Endothelial cell of umbilical vein (primary cell): ENCODE measurements around the gene SPON1. TPM values are rescaled to one million over a fixed set of nuclear protein-coding genes. Genes with fewer than 3 reads are reported as not detected.

ENCODE experiments used
- BruUV-seq: library from RNA; stranded (reverse); fragments of 400-500 nt; replicated peaks from 2 replicates; lab custom pipeline; 2021; lab: Mats Ljungman, UMichigan
- CTCF ChIA-PET: fragments of 300-600, 350-600 bp; sonication (Branson Sonifier 250); formaldehyde crosslinking; loops from one replicate; lab custom pipeline; 2021; ENCODE audit warnings: antibody characterized with exemption, inconsistent platforms; lab: Charles Lee
- POLR2A ChIA-PET: fragments of 300-600, 350-600 bp; sonication (Branson Sonifier 250); formaldehyde crosslinking; loops from one replicate; lab custom pipeline; 2021; ENCODE audit warnings: antibody characterized with exemption, inconsistent platforms; lab: Charles Lee
- DNase-seq: peaks from one replicate; pipeline ENCODE4 v3.0.0-alpha.2; 2011; ENCODE audit warnings: low read depth, low spot score
- FAIRE-seq: peaks from 2 replicates; lab custom pipeline; 2011; peaks lifted over from hg19 to GRCh38; lab: Jason Lieb, UNC
- H2AFZ ChIP-seq: 2 replicates; pipeline ENCODE4 v1.6.0; 2012; ENCODE audit warnings: low read depth, low read length, control low read depth, inconsistent platforms
- H3K27ac ChIP-seq: 2 replicates; pipeline ENCODE4 v1.5.1; 2011; ENCODE audit warnings: low read depth, mild to moderate bottlenecking, control low read depth, low read length, moderate library complexity; ENCODE audit not compliant: insufficient read depth
- H3K27me3 ChIP-seq, 2 experiments: 2 replicates each; pipeline versions ENCODE4 v1.6.0 to v1.6.1; 2011; ENCODE audit warnings: low read length in 2 of 2, mixed read lengths in 1 of 2; ENCODE audit not compliant: control insufficient read depth in 2 of 2, insufficient read depth in 2 of 2
- H3K36me3 ChIP-seq, 2 experiments: 2 replicates in 1 of 2; 3 replicates in 1 of 2; pipeline ENCODE4 v1.5.1; 2011; ENCODE audit warnings: low read length in 2 of 2, mild to moderate bottlenecking in 1 of 2, moderate library complexity in 1 of 2; ENCODE audit not compliant: control insufficient read depth in 2 of 2, insufficient read depth in 2 of 2; ENCODE audit errors: extremely low read depth in 1 of 2
- H3K4me1 ChIP-seq: 3 replicates; pipeline ENCODE4 v1.5.1; 2011; ENCODE audit warnings: mild to moderate bottlenecking, low read length; ENCODE audit not compliant: control insufficient read depth, insufficient read depth; ENCODE audit errors: extremely low read depth
- H3K4me2 ChIP-seq: 2 replicates; pipeline ENCODE4 v1.6.1; 2011; ENCODE audit warnings: low read length, control low read depth, mixed read lengths; ENCODE audit not compliant: insufficient read depth
- H3K4me3 ChIP-seq, 3 experiments: fragments of 200-600 bp in 1 of 3; sonication (generic), shearing (Covaris generic) in 1 of 3; replicated peaks in 1 of 3; 2 replicates each; pipeline ENCODE4 v1.5.1; 2011 to 2016; ENCODE audit warnings: control low read depth in 3 of 3, low read length in 3 of 3, mild to moderate bottlenecking in 2 of 3, inconsistent platforms in 1 of 3, low read depth in 1 of 3, moderate library complexity in 1 of 3; ENCODE audit not compliant: insufficient read depth in 1 of 3
- H3K79me2 ChIP-seq: 2 replicates; pipeline ENCODE4 v1.6.0; 2012; ENCODE audit warnings: low read length, inconsistent platforms; ENCODE audit not compliant: control insufficient read depth, insufficient read depth
- H3K9ac ChIP-seq: replicated peaks from 2 replicates; pipeline ENCODE3; 2011; ENCODE audit warnings: low read length, control low read depth; ENCODE audit not compliant: insufficient read depth; ENCODE audit errors: extremely low read depth
- H3K9me1 ChIP-seq: replicated peaks from 3 replicates; pipeline ENCODE4 v1.6.0; 2011; ENCODE audit warnings: mild to moderate bottlenecking, low read length; ENCODE audit not compliant: control insufficient read depth, insufficient read depth; ENCODE audit errors: extremely low read depth
- H3K9me3 ChIP-seq: replicated peaks from 2 replicates; pipeline ENCODE4 v1.5.1; 2012; ENCODE audit warnings: low read length, inconsistent platforms; ENCODE audit not compliant: control insufficient read depth, insufficient read depth
- H4K20me1 ChIP-seq: replicated peaks from 2 replicates; pipeline ENCODE3; 2011; ENCODE audit warnings: mild to moderate bottlenecking, low read length; ENCODE audit not compliant: control insufficient read depth, insufficient read depth; ENCODE audit errors: extremely low read depth
- EZH2 ChIP-seq: IDR thresholded peaks from 2 replicates; pipeline ENCODE4 v1.6.1; 2012; ENCODE audit warnings: borderline replicate concordance, low read depth, mild to moderate bottlenecking, moderate library complexity, low read length, inconsistent platforms; ENCODE audit not compliant: severe bottlenecking
- FOS ChIP-seq: IDR thresholded peaks from 2 replicates; pipeline ENCODE4 v1.6.1; 2011; ENCODE audit warnings: mild to moderate bottlenecking, low read length, moderate library complexity, borderline replicate concordance; ENCODE audit not compliant: insufficient read depth
- GATA2 ChIP-seq: IDR thresholded peaks from 2 replicates; pipeline ENCODE4 v1.7.0; 2011; ENCODE audit warnings: low read depth, mild to moderate bottlenecking, moderate library complexity, mixed read lengths, low read length; ENCODE audit not compliant: insufficient read length, insufficient read depth
- JUN ChIP-seq: IDR thresholded peaks from 2 replicates; pipeline ENCODE4 v1.6.1; 2011; ENCODE audit warnings: borderline replicate concordance, low read depth; ENCODE audit not compliant: insufficient read length, insufficient read depth
- MAX ChIP-seq: IDR thresholded peaks from 2 replicates; pipeline ENCODE4 v1.6.1; 2011; ENCODE audit not compliant: insufficient read depth, insufficient read length
- MYC ChIP-seq: IDR thresholded peaks from one replicate; pipeline ENCODE4 v1.6.1; 2011; ENCODE audit warnings: mild to moderate bottlenecking, low read depth, low read length
- POLR2A ChIP-seq: IDR thresholded peaks from 2 replicates; pipeline ENCODE4 v1.6.1; 2012; ENCODE audit warnings: low read depth, mild to moderate bottlenecking, control low read depth, low read length
- POLR2AphosphoS5 ChIP-seq: IDR thresholded peaks from 2 replicates; pipeline ENCODE4 v1.6.1; 2012; ENCODE audit warnings: low read depth, mild to moderate bottlenecking, control low read depth, low read length, moderate library complexity; ENCODE audit not compliant: insufficient read depth
- dilution Hi-C: fragments of 300-500 bp; cut with MboI; formaldehyde crosslinking; loops from one replicate; pipeline ENCODE4 v1.15.0; 2019; ENCODE audit warnings: low sequenced_read_pairs; ENCODE audit not compliant: extremely low pct_ligation_motif_present
- intact Hi-C: fragments of 100-400 bp; cut with micrococcal nuclease; formaldehyde crosslinking; loops from one replicate; pipeline ENCODE4 v1.10.0; 2022
- polyA plus RNA-seq, 4 experiments: library from polyadenylated mRNA; depleted of rRNA in 3 of 4; stranded (reverse) in 3 of 4; unstranded in 1 of 4; fragments of >200 nt; gene quantifications; 2 replicates each; pipeline versions ENCODE4 v1.2.1 to v1.2.3, GENCODE V29; 2011 to 2012; ENCODE audit warnings: missing spikeins in 1 of 4
- total RNA-seq: library from RNA; stranded (reverse); gene quantifications from 2 replicates; pipeline ENCODE4 v1.2.3, GENCODE V29; 2021
- TF ChIP-seq, protein P1 (sequence below), 2 donors: IDR thresholded peaks; 1 replicate in 1 of 2; 2 replicates in 1 of 2; pipeline ENCODE4 v1.5.1; 2011; ENCODE audit warnings: low read length in 2 of 2, mild to moderate bottlenecking in 2 of 2, moderate library complexity in 2 of 2, control low read depth in 1 of 2, inconsistent platforms in 1 of 2, low read depth in 1 of 2; ENCODE audit not compliant: insufficient read depth in 1 of 2; ENCODE audit errors: extremely low read depth in 1 of 2

SPON1 gene
- total and polyA plus RNA-seq, 2 donors (not counting 3 experiments of a cell fraction or from before 2014, with no cell fraction given) = 0.31 TPM; not detected in 1

DNA sequence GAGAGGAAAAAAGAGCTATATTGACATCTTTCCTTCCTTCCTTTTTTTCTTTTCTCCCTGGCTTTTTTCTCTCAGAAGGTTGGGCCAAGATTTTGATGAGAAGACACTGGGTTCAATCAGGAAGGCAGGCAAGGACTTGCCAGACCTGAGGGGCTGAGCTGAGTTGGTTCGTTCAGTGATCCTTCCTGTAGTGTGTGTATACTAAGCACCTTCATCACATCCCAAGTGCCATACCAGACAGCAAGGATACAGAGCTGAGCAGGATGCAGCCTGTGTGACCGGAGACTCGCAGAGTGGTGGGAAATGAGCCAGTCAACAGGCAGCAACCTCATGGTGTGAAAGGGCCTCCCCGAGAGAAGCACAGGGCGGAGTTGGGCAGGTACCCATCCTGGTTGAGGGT lies 95.5 kb downstream of the SPON1 start:
- FAIRE-seq (no peak), DNase-seq (no peak)
- dilution Hi-C loops = no loop called here
- Histone ChIP-seq H3K4me2 (no peak overlapping the region), H3K4me1 (no peaks in the 10 kb centered on the region), H3K27ac (no peak overlapping the region), H3K9me1 (no peaks in the 10 kb centered on the region), H2AFZ (no peak overlapping the region), H3K9me3 (no peaks in the 10 kb centered on the region), H3K27me3 (no peaks in the 10 kb centered on the region), H3K36me3 (no peaks in the 10 kb centered on the region), H3K4me3 (no peak overlapping the region), H4K20me1 (no peaks in the 10 kb centered on the region), H3K79me2 (no peaks in the 10 kb centered on the region), H3K9ac (no peak overlapping the region)
- intact Hi-C loops = no loop called here
- CTCF ChIA-PET = interaction anchor here (1.7 kb wide), 1 partner anchor 12 kb away, joined by 4 read pairs; no protein-coding TSS in a partner anchor
- BruUV-seq = no TSS peak
- no peak for TF ChIP-seq POLR2A
- TF ChIP-seq MYC = no peak
- TF ChIP-seq MAX = no peak
- POLR2A ChIA-PET = no interaction called here

GRCh38 chr11:14059491-14059890 lies 97.0 kb downstream of the SPON1 start:
- no TSS peak for BruUV-seq
- Histone ChIP-seq H4K20me1 (no peaks in the 10 kb centered on the region), H3K27ac (no peak overlapping the region), H2AFZ (no peak overlapping the region), H3K9me3 (no peaks in the 10 kb centered on the region), H3K4me1 (no peaks in the 10 kb centered on the region), H3K4me3 (no peak overlapping the region), H3K27me3 (peaks cover 0 to 1% of the 10 kb centered on the region in 2 experiments), H3K9me1 (no peaks in the 10 kb centered on the region), H3K79me2 (no peaks in the 10 kb centered on the region), H3K36me3 (no peaks in the 10 kb centered on the region), H3K9ac (no peak overlapping the region), H3K4me2 (no peak overlapping the region)
- TF ChIP-seq POLR2A = no peak
- no peak for TF ChIP-seq EZH2
- TF ChIP-seq MAX = no peak
- TF ChIP-seq, protein P1, sequence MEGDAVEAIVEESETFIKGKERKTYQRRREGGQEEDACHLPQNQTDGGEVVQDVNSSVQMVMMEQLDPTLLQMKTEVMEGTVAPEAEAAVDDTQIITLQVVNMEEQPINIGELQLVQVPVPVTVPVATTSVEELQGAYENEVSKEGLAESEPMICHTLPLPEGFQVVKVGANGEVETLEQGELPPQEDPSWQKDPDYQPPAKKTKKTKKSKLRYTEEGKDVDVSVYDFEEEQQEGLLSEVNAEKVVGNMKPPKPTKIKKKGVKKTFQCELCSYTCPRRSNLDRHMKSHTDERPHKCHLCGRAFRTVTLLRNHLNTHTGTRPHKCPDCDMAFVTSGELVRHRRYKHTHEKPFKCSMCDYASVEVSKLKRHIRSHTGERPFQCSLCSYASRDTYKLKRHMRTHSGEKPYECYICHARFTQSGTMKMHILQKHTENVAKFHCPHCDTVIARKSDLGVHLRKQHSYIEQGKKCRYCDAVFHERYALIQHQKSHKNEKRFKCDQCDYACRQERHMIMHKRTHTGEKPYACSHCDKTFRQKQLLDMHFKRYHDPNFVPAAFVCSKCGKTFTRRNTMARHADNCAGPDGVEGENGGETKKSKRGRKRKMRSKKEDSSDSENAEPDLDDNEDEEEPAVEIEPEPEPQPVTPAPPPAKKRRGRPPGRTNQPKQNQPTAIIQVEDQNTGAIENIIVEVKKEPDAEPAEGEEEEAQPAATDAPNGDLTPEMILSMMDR (IDR thresholded peaks at IDR 0.05; ENCODE audit: extremely low read depth in 1 of 2, insufficient read depth in 1 of 2, low read depth in 1 of 2, low read length in 2 of 2) = no peak
- no peak for TF ChIP-seq POLR2AphosphoS5
- TF ChIP-seq JUN = no peak
- no peak for TF ChIP-seq MYC
- no peak for TF ChIP-seq GATA2
- no peak for TF ChIP-seq FOS
- POLR2A ChIA-PET = no interaction called here
- FAIRE-seq = no peak
- dilution Hi-C loops = no loop called here
- intact Hi-C loops = no loop called here
- CTCF ChIA-PET = no interaction called here
- DNase-seq = no peak
